Suprapubic skin (tissue), 4 donors: Measurements from ENCODE around the gene ARRB1. TPM values are rescaled to one million over a fixed set of nuclear protein-coding genes. Genes with fewer than 3 reads are reported as not detected.

ENCODE experiments used
- DNase-seq, 2 donors: peaks; one replicate each; pipeline ENCODE4 v3.0.0-alpha.2; 2019; ENCODE audit warnings: low spot score in 2 of 2
- H3K27ac ChIP-seq: fragments of 200-600 bp; sonication (generic); one replicate; pipeline ENCODE4 v1.5.1; 2019
- H3K27me3 ChIP-seq: fragments of 200-600 bp; sonication (generic); one replicate; pipeline ENCODE4 v1.5.1; 2019
- H3K36me3 ChIP-seq: fragments of 200-600 bp; sonication (generic); one replicate; pipeline ENCODE4 v1.5.1; 2019
- H3K4me1 ChIP-seq: fragments of 200-600 bp; sonication (generic); one replicate; pipeline ENCODE4 v1.5.1; 2019
- H3K4me3 ChIP-seq: fragments of 200-600 bp; sonication (generic); one replicate; pipeline ENCODE4 v1.5.1; 2019; ENCODE audit warnings: mild to moderate bottlenecking
- H3K9me3 ChIP-seq: fragments of 200-600 bp; sonication (generic); one replicate; pipeline ENCODE4 v1.5.1; 2019
- EP300 ChIP-seq: sonication (generic); formaldehyde crosslinking; IDR thresholded peaks from one replicate; pipeline ENCODE4 v1.6.1; 2017; ENCODE audit warnings: antibody characterized with exemption
- POLR2A ChIP-seq, 2 donors: fragments of 450-650 bp; IDR thresholded peaks; one replicate each; pipeline ENCODE4 v1.6.1; 2017; ENCODE audit warnings: antibody characterized with exemption in 2 of 2, mild to moderate bottlenecking in 2 of 2, moderate library complexity in 2 of 2
- POLR2AphosphoS5 ChIP-seq, 3 donors: sonication (generic); formaldehyde crosslinking; IDR thresholded peaks; one replicate each; pipeline ENCODE4 v1.6.1; 2017; ENCODE audit warnings: antibody characterized with exemption in 3 of 3
- WGBS: methylation state at CpG from one replicate; pipeline ENCODE4 v1.1.5; 2018; 5-methylcytosine and 5-hydroxymethylcytosine counted together
- total RNA-seq, 4 donors: library from RNA; depleted of rRNA; stranded (reverse); fragments of >200 nt; gene quantifications; one replicate each; pipeline ENCODE4 v1.1.0, GENCODE V29; 2016
- TF ChIP-seq, protein P1 (sequence below), 2 donors: fragments of 200-600 bp in 1 of 2; fragments of 450-650 bp in 1 of 2; sonication (generic) in 1 of 2; IDR thresholded peaks; one replicate each; pipeline ENCODE4 v1.5.1; 2016 to 2019; ENCODE audit warnings: antibody characterized with exemption in 2 of 2, mild to moderate bottlenecking in 1 of 2, moderate library complexity in 1 of 2

The ARRB1 gene
- total RNA-seq, 4 donors from 2014 or later = 24.8 to 57.2 (median 38.4) TPM

DNA sequence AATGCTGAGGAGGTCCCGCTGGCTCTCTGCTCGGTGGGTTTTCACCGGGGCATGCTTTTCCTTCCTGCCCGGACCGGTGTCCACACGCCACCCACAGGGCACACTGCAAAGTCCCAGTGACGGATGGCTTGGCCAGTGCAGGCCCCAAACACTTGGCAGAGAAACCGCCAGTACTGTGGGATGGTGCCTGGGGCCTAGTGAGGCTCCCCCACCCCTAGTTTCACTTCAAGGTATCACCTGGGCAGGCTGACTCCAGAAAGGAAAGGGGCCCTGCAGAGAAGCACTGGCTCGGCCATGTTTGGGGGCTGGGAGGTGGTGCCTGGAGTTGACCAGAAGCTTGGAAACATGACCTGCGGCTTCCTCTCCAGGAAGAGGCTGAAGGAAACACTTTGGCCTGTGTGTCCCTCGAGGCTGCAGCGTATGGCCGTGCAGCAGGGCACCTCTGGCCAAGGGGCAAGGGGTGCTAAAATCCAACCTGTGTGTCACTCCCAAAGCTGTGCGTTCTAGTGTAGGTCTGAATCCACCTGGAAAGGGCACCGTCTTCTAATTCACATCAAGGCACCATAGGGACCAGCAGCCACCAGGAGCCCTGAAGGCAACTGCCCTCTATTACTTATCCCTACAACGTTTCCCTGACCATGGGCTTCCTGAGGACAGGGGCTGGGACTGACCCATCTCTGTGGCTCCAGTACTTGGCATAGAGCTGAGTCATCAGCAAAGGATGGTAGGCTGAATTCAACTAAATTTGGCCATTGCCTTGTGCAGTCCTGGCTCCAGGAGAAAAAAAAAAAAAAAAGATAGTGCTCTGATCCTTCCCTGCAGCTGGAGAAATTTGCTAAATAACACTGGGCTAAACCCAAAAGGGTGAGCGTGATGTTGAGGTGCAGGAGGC is 88.3 kb downstream of the ARRB1 start:
- no peaks in the 10 kb centered on the region for H3K9me3 ChIP-seq
- peaks cover 7% of the 10 kb centered on the region for H3K4me1 ChIP-seq
- 81% methylated on average over 9 of the region's 17 CpGs for WGBS
- H3K27me3 ChIP-seq = no peaks in the 10 kb centered on the region
- no peak for TF ChIP-seq POLR2AphosphoS5 (IDR thresholded peaks at IDR 0.05)
- TF ChIP-seq, protein P1, sequence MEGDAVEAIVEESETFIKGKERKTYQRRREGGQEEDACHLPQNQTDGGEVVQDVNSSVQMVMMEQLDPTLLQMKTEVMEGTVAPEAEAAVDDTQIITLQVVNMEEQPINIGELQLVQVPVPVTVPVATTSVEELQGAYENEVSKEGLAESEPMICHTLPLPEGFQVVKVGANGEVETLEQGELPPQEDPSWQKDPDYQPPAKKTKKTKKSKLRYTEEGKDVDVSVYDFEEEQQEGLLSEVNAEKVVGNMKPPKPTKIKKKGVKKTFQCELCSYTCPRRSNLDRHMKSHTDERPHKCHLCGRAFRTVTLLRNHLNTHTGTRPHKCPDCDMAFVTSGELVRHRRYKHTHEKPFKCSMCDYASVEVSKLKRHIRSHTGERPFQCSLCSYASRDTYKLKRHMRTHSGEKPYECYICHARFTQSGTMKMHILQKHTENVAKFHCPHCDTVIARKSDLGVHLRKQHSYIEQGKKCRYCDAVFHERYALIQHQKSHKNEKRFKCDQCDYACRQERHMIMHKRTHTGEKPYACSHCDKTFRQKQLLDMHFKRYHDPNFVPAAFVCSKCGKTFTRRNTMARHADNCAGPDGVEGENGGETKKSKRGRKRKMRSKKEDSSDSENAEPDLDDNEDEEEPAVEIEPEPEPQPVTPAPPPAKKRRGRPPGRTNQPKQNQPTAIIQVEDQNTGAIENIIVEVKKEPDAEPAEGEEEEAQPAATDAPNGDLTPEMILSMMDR (IDR thresholded peaks at IDR 0.05) = no peak
- no peak for TF ChIP-seq EP300
- no peak for TF ChIP-seq POLR2A (IDR thresholded peaks at IDR 0.05)
- no peak overlapping the region for H3K4me3 ChIP-seq
- no peak overlapping the region for H3K27ac ChIP-seq
- DNase-seq = peak in 1 of 2 donors; percentile 56
- H3K36me3 ChIP-seq = peaks cover 22% of the 10 kb centered on the region

DNA sequence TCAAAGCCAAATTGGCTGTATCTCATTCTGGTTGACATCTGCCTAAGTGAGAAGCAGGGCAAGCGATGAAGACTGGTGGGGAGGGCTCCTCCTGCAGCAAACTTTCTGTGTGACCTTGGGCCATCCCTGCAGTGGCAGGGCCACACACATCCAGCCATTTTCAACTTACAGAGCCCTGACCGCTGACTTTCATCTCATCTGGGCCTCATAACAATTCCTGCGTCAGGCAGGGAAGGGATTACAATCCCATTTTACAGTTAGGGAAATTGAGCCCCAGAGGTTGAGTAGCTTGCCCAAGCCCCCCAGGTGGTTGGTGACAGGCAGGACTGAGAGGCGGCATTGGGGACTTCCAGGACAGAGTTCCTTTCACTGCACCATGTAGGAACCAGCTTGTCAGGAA is 89.0 kb downstream of the ARRB1 start:
- no peaks in the 10 kb centered on the region for H3K9me3 ChIP-seq
- TF ChIP-seq, protein P1 (IDR thresholded peaks at IDR 0.05) = no peak
- TF ChIP-seq POLR2A (IDR thresholded peaks at IDR 0.05) (no peak), EP300 (no peak), POLR2AphosphoS5 (IDR thresholded peaks at IDR 0.05) (no peak)
- H3K27me3 ChIP-seq = no peaks in the 10 kb centered on the region
- H3K4me1 ChIP-seq = peaks cover 7% of the 10 kb centered on the region
- no peak overlapping the region for H3K4me3 ChIP-seq
- DNase-seq = peak in 1 of 2 donors; percentile 42
- whole genome bisulfite sequencing = 92% methylated on average over 3 of the region's 4 CpGs
- peaks cover 19% of the 10 kb centered on the region for H3K36me3 ChIP-seq
- no peak overlapping the region for H3K27ac ChIP-seq

DNA sequence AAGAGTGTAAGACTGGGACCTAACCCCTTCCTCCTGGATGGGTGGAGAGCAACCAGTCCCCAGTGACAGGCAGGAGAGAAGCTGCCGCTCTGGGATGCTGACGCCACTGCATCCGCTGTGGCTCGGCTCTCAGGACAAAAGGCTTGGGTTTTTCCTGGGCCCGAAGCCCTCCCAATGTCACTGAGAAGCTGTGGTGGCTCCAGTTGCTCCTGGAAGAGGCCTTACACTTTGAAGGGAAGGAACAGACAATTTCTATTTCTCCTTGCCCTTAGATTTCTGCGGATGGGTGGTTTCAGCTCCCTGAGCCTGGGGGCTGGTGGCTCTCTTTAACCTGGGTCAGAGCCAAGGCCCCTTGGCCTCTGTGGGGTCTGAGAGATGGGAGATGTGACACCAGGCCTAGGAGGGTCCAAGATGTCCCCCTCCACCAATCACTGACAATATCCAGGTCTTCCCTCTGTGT is 89.5 kb downstream of the ARRB1 start:
- peaks cover 14% of the 10 kb centered on the region for H3K36me3 ChIP-seq
- no peaks in the 10 kb centered on the region for H3K27me3 ChIP-seq
- peaks cover 7% of the 10 kb centered on the region for H3K4me1 ChIP-seq
- TF ChIP-seq EP300 = no peak
- TF ChIP-seq POLR2AphosphoS5 (IDR thresholded peaks at IDR 0.05) = no peak
- no peak for TF ChIP-seq POLR2A (IDR thresholded peaks at IDR 0.05)
- TF ChIP-seq, protein P1 (IDR thresholded peaks at IDR 0.05) = no peak
- H3K4me3 ChIP-seq = no peak overlapping the region
- no peak overlapping the region for H3K27ac ChIP-seq
- 90% methylated on average over 2 of the region's 6 CpGs for WGBS
- peak in 1 of 2 donors; percentile 53 for DNase-seq
- no peaks in the 10 kb centered on the region for H3K9me3 ChIP-seq

DNA sequence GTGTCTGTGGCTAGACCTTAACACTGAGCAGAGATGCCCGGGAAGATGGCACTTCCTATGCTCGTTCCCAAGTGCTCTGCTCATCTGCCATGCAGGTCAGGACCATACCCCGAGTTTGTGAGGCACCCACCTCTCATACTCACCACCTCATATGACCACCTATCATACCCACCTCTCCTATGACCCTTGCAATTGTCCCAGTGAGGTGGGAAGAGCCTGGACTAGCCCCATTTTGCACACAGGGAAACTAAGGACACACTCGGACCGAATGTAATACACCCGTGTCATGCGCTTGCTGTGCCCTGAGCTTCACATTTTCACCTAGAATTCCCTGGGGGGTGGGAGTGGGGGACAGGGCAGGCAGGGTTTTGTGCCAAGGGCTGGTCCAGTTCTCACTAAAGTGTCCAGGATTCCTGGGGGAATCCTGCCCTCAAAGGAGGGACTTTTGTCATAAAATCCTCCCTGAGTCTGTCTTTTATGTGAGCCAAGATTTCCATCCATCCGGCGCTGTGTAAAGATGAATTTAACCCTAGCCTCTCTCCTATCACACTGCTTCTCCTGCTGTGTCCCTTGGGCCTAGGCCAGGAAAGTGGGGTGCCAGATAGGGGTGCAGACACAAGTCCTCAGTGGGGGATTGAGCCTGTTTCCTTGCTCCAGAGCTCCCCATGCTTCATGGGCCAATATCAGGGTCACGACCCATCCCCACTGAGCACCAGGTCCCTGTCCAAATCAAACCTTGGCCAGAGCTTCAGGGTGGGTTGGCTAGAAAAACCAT is 90.9 kb downstream of the ARRB1 start:
- peak in 1 of 2 donors; percentile 46 for DNase-seq
- 46% methylated on average over 9 of the region's 10 CpGs for WGBS
- no peaks in the 10 kb centered on the region for H3K9me3 ChIP-seq

More for the DNA sequence above, 90.9 kb downstream of the ARRB1 start:
- peaks cover 7% of the 10 kb centered on the region for H3K4me1 ChIP-seq
- peaks cover 2% of the 10 kb centered on the region for H3K36me3 ChIP-seq
- H3K27ac ChIP-seq = no peak overlapping the region
- TF ChIP-seq POLR2AphosphoS5 (IDR thresholded peaks at IDR 0.05) (no peak), EP300 (no peak), POLR2A (IDR thresholded peaks at IDR 0.05) (no peak)
- TF ChIP-seq, protein P1 (IDR thresholded peaks at IDR 0.05) = no peak
- no peak overlapping the region for H3K4me3 ChIP-seq
- no peaks in the 10 kb centered on the region for H3K27me3 ChIP-seq
